ENCODE measurements around the gene FAM193B.

DNA sequence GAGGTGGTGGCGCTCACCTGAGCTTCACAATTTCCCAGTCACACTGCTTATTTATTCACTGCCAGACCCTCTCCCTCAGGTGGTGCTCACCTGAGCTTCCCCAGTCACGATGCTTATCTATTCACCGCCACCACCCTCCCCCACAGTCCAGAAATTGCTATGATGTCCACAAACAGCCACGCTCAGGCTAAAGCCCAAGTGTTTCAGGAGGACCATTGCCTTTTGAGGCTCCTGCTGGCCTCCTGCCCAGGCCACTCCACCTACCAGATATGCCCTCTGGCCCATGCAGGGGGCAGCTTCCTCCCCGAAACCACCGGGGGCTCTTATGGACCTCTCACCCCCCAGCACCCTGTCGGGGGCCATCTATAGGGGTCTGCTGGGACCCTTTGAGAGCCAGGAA is 61.5 kb downstream of the FAM193B start:
- TF ChIP-seq CTCF (IDR thresholded peaks at IDR 0.05) (no peak), POLR2AphosphoS5 (IDR thresholded peaks at IDR 0.05; ENCODE audit: low read depth, low read length) (no peak), TCF7L2 (IDR thresholded peaks at IDR 0.05; ENCODE audit: low read depth, low read length) (no peak)

All from Panc1 (cell line).